Stimulated activated CD4-positive, alpha-beta T cell treated with anti-CD3 and anti-CD28 coated beads, TNF-alpha, amount 100 ng/mL, for 24 hours (primary cell): ENCODE data around the gene EFNA1.
A peak's percentile ranks its signal among the peaks of the same experiment; 100 is the strongest.

Source experiments
- DNase-seq, 3 experiments: peaks; one replicate each; pipeline ENCODE4 v3.0.0-alpha.2; 2020; ENCODE audit warnings: low read depth in 3 of 3

EFNA1 gene, protein sequence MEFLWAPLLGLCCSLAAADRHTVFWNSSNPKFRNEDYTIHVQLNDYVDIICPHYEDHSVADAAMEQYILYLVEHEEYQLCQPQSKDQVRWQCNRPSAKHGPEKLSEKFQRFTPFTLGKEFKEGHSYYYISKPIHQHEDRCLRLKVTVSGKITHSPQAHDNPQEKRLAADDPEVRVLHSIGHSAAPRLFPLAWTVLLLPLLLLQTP

GRCh38 chr1:155127105-155127966, at the start of gene EFNA1:
EFNA1 (plus strand) TSS chr1:155127876; CDS start chr1:155127978, 102 bp downstream.
- DNase-seq, result peak in 1 of 3 experiments; percentile 42

DNA sequence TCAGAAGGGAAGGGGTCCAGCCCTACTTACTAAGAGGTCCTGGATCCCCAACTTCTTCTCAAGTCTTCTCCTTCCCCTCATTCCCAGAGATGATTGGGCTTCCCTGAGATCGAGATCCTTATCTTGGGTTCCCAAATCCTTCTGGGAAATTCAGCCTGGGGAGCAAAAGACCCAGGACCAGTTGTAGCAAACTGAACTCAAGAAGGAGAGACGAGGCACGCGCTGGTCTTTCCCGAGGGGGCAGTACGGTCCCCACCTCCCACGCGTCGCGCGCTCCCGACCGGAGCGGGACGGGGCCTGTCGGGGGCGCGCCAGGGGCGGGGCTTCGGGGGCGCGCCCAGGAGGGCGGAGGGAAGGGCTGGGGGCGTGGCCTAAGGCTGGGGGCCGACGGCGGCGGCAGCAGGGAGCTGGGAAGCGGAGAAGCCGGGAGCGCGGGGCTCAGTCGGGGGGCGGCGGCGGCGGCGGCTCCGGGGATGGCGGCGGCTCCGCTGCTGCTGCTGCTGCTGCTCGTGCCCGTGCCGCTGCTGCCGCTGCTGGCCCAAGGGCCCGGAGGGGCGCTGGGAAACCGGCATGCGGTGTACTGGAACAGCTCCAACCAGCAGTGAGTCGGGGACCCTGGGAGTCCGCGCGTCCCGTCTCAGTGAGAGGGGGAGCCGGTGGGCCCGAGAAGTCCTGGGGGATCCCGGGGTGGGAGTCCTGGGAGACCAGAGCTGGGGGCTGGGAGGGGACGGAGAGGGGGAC, 49.0 kb upstream of the EFNA1 start, which contains the start of gene EFNA3:
TSS of gene EFNA3 (plus strand) at position 369 of the 741 bp plus-strand sequence. CDS start at position 474, 105 bp downstream.
- DNase-seq, result peak in 2 of 3 experiments; percentile 48 to 68

- no peak for DNase-seq
These were observed 48.5 kb upstream of the EFNA1 start for GRCh38 chr1:155079210-155079486.

DNA sequence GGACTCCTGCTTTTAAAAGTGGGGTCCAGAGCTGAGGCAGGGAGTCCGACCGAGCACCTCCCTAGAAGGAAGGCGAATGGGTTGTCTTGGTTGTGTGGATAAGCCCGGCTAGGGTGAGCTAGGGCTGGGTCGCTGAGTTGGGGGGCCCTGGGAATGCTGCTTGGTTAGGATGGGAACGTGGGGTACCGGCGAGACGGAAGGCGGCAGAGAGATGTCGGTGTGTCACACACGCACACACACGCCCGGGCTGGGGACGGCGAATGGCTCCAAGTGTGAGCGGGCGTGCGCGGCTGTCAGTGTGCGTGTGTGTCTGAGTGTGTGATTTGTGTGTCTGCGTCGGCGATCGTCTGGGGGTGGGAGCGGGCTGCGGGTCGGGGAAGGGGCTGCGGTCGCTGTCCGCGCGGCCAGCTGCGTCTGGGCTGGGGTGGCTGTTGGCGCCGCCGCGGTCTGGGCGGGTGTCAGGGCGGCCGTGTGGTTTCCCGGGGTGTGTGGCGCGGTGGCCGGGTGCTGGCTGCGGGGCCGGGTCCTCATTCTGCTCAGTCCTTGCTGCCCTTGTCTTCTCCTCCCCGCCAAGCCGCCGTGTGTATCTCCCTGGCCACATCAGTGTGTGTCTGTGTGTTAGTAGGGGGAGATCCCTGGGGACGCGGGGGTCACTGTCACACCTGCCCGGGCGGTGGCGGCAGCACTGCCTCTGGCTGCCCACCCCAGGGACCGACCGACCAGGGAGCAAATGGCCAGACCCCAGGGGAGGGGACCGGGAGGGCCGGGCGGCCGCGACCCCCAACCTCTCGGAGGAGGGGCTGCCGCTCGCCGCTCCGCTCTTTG, 48.0 kb upstream of the EFNA1 start:
- DNase-seq, result no peak

DNA sequence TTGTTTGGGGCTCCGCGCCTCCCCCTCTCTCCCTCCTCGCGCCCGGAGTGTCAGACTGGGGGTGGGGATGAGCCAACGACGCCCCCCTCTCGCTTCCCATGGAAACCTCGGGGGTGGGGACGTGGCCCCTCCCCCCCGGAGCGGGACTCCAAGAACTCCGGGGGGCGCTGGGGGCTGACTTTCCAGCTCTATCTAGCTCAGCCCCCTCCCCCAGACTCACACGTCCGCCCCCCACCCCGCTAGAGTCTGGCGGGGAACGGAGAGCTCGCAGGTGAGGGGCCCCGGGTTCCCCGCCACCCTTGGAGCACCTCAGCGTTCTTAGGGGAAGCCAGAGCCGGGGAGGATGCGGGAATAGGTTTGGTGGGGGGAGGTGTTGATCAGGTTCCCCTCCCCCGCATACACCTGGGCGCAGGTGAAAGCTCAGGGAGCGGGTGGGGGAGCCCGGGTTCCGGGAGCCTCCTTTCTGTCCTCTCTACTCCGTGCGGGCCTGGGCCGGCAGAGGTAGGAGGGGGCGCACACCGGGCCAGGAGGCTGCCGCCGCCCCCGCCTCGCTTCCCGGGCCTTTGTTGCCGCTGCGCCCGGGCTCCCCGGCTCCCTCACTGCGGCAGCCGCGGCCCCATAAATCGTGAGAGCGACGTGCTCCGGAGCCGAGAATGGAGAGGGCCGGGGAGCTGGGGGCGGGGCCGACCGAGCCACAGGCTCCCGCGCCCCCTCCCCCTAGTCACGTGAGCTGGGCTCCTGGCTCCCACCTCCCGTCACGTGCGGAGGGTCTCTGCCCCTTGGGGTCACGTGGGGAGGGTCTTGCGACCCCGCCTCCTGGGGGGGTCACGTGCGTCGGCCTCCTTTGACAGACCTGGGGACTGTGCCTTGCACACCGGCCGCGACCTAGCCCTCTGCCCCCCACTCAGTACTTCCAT, 47.1 kb upstream of the EFNA1 start:
- no peak for DNase-seq

- DNase-seq, result no peak
These were observed 46.0 kb upstream of the EFNA1 start for GRCh38 chr1:155081472-155082300.

- DNase-seq, result no peak
These were observed 45.2 kb upstream of the EFNA1 start for GRCh38 chr1:155082301-155083051.

DNA sequence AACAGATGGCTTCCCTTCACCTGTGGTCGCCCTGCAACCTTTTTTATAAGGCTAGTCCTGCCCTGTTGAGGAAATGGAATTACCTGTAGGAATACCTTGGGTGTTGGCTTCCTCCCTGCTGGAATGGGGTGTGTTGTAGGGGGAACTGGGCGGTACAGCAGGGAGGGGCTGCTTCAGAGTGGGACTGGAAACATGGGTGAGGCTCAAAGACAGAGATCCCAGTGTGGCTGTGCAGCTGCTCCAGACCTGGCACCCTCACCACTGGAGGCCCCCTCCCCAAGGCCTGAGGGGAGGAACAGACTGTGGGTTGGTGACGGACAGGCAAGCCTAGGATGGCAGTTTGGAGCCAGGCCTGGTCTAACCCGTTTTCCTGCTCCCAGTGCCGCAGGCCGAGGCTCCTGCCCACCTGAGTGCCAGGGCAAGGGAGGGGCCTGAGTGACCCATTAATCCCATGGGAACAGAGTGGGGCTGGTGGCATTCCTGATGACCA, 44.6 kb upstream of the EFNA1 start:
- DNase-seq, result no peak

GRCh38 chr1:155083865-155084721, 43.6 kb upstream of the EFNA1 start:
- DNase-seq, result no peak

GRCh38 chr1:155084722-155085503, 42.8 kb upstream of the EFNA1 start:
- DNase-seq, result peak; percentile 81 to 92 (median 83)

- peak; percentile 63 to 78 (median 64) for DNase-seq
These were observed 42.1 kb upstream of the EFNA1 start for GRCh38 chr1:155085504-155086127.

DNA sequence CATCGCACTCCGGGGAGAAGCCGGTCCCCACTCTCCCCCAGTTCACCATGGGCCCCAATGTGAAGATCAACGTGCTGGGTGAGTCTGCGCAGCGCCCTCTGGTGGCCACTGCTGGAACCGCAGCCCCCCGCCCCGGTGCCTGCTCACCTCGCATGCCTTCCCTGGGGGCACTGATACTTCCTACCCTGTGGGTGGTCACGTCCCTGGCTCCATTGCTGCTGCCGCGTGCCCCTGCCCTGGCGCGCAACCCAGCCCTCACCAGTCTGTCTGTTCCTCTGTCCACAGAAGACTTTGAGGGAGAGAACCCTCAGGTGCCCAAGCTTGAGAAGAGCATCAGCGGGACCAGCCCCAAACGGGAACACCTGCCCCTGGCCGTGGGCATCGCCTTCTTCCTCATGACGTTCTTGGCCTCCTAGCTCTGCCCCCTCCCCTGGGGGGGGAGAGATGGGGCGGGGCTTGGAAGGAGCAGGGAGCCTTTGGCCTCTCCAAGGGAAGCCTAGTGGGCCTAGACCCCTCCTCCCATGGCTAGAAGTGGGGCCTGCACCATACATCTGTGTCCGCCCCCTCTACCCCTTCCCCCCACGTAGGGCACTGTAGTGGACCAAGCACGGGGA, 41.4 kb upstream of the EFNA1 start:
- peak; percentile 67 to 82 (median 68) for DNase-seq

GRCh38 chr1:155086856-155087535, 40.7 kb upstream of the EFNA1 start:
- DNase-seq, result no peak

DNA sequence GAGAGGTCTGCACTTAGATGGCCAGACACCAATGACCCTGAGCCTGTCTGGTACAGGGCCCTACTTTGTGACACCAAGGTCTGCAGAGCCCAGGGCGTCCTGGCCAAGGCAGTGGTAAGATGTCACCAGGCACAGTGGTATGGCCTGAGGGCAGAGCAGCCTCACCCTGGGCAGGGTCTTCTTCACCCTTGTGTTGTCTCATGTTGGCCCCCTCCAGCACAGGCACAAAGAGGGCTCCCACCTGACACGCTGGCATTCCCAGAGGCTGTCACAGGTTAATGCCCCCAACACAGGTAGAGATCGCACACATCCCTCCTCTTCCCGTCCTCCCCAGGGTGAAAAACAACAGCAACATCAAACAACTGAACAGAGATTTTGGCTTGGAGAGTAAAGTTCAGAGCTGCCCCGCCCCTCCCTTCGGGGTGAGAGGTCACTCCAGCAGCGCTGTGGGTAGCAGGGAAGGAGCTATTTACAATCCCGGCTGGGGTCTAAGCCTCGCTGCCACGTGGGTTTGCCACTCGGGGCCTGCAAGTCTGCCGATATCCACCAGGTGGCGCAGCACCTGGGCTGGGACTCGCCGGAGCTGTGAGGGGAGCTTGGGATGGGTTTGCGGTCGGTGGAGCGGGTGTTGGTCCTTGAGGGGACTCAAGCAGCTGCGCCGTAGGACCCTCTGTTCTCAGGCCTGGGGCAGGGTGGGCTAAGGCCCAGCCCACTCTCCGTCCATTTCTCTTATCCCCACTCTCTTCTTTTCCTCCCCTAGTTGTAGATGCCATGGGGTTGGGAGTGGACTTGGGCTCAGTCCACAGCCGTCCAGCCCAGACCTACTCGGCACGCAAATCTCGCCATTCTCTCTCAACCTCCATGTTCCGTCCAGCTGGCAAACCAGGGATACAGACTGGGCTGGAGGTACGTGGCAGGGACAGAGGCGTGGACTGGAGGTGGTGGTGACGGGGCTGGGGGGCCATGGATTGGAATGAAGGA, 36.3 kb upstream of the EFNA1 start:
- peak; percentile 68 to 80 (median 72) for DNase-seq
